CD4-positive, alpha-beta T cell treated with Interleukin-1 beta for 1 hour (primary cell): ENCODE data around the gene PTPRN2.
"Not testable (repeated sequence)": the region's sequence is repeated elsewhere in the genome, so short reads cannot be mapped to it uniquely, and the experiment has no call there.

ENCODE experiments used
- DNase-seq, 2 donors: peaks; one replicate each; pipeline ENCODE4 v3.0.0-alpha.2; 2020 to 2022

Gene PTPRN2

DNA sequence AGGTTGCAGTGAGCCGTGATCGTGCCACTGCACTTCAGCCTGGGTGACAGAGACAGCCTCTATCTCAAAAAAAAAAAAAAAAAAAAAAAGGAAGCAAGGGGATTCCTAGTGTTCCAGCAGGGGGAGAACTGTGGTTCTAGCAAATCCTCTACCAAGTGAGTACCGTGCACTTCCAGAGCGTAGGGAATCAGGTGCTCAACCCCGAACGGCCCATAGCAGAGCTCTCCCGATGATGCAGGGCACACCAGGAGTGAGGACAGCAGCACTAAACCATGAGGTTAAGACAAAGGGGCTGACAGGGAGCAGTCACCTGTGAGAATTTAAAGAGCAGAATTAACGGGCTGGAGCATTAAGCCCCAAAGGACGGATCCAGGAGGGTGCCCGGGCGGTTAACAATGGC lies 173.6 kb downstream of the PTPRN2 start:
- no peak for DNase-seq

DNA sequence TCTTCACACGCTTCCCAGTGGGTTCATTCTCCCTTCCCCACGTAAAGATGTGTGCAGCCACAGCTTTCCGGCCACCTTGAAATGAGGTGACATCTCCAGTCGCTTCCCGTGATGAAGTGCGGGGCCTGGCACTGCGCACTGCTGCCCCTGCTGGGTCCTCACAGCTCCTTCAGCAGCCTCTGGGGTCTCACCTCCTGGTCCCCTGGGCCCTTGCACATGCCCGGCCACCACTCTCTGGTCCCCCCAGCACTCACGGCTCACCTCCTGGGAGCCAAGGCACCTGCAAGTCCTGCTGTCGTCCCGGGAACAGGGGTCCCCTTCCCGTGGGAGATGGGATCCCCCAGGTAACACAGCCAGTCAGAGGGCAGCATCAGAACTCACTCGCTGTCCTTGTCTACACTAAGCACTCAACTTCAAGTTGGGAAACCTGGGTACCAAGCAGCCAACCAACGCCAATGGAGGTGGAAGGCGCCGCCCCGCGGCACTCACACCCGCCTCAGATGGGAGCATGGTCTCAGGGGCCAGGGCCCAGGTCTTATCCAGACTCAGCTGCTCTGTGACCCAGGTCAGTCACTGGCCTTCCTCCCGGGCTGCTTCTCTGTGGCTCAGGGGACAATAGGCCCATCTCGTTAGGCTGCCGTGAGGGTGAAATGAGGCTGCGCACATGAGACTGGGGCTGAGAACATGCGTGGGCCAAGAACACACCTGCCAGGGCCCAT lies 176.2 kb downstream of the PTPRN2 start:
- no peak for DNase-seq

DNA sequence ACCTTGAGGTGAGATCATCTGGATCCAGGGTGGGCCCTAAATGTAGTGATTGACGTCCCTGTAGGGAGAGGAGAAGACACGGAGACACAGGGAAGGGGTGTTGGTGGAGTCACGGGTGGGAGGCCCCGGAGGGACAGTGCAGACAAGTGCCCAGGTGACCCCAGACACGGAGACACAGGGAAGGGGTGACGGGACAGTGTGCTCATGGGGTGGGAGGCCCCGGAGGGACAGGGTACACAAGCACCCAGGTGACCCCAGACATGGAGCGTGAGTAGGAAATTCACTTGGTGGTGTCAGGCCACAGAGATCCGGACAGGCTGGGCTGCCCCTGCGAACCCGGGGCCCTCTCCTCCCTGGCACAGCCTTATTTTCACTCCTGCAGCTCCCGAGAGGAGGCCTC lies 176.9 kb downstream of the PTPRN2 start:
- no peak for DNase-seq

DNA sequence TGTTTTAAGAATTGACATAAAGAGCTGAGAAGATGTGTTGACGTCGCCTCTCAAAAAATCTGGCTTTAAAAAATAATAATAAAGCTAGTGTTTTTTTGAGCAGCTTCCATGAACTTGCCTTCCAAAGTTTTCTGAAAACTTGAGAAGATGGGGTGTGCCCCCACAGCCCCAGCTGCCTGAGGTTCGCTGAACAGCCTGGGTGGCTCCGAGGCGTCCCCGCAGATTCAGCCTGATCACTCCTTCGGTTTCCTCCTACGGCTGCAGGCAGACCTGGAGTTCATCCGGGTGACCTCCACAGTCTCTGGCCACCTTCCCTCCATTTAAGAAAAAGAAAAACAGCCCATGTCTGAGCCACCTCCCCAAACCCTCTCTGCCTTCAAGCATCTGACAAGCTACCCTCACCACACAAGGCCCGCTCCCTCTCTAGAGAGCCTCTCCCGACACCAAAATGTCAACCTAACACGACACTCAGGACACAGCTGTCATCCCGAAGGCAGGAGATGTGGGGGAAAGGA lies 177.8 kb downstream of the PTPRN2 start:
- DNase-seq, result no peak

DNA sequence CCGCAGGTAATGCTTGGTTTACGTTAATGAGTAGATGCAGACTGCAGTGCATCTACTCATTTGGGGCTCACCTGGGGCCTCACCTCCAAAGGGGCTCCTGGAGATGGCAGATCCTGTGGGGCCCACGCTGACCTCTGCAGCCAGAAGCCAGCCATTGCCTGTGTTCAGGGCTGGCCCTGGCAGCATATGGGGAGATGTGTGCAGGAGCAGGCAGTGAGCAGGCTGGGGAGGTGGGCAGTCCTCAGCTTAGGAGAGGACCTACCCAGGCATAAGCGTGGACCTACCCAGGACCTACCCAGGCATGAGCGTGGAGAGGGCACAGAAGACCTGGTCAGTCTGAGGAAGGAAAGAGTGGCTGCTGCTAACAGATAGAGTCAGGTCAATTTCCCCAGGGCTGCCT lies 178.5 kb downstream of the PTPRN2 start:
- no peak for DNase-seq

DNA sequence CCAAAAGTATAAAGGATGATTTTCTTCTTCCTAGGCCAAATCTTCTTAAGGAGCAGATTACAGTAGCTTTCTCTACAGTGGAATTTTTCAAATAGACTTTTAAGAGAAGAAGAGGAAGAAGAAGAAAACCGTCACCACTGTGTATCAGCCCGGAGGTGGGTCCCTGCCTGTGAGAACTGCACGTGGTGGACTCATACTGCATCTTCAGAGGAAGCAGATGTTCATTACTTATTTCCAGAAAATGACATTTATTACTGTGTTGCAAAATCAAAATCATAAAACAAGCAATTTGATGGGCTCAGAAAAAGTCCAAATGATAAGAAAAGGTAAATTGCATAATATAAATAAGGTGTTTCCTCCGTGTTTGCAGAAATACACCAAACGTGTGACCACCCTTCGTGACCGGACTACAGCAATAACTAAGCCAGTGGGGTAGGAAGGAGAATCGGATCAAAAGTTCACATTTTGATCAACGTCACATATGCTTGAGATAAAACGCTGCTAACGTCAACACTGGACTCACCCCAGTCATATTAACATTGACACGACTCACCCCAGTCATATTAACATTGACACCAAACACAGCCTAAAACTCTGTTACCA lies 179.2 kb downstream of the PTPRN2 start:
- DNase-seq, result no peak

DNA sequence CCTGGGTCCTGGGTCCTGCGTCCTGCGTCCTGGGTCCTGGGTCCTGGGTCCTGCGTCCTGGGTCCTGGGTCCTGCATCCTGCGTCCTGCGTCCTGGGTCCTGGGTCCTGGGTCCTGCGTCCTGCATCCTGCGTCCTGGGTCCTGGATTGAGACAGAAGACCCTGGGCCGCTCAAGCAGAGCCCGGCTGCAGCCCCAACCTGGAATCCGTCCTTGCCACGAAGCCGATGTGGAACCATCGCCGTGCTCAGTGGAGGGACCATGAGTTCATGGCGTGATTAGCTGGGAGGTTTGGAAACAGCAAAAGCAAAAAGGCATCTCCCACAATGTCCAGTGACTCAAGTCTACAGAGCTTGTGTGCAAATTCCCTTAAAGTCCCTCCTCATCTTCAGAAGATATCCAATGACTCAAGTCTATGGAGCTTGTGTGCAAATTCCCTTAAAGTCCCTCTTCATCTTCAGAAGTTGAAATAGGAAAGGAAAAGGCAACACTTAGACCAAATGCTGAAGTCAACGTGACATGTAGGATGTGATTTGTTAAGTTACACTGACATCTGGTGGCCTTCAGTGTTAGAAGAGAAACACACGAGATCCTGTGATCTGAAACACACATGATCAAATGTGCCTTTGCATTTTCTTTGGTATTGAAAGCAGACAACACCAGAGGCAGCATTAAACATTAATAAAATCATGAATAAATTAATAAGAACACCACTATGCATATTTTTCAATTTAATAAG lies 179.9 kb downstream of the PTPRN2 start:
- DNase-seq, result no peak

DNA sequence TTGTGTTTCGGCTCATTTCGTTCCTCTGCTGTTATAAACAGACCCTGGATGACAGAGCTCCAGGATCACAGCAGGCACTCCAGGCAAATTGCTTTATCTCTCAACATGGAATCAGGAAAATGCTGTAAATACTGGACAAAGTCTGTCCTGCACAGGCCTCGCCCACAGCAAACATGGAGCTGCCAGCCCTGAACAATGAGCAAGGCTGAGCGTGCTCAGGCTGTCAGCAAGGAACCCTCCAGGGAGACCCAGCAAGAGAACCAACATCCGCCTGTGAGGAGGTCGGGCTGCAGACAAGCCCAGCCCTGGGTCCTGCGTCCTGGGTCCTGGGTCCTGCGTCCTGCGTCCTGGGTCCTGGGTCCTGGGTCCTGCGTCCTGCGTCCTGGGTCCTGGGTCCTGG lies 180.8 kb downstream of the PTPRN2 start:
- DNase-seq, result no peak

DNA sequence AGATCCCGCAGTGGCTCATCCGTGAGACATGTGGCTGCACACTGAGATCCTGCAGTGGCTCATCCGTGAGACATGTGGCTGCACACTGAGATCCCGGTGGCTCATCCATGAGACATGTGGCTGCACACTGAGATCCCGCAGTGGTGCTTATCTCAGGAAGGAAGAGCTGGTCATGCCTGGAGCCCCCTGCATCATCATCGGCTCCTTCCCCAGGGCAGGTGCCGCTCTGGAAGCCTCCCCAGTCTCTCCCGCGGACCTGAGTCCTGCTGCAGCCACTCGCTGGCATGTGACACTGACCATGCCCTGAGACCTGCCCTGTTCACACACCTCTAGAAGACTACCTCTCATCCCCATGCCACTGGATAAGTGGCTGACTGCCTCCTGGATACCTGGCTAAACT lies 181.3 kb downstream of the PTPRN2 start:
- DNase-seq, result no peak

DNA sequence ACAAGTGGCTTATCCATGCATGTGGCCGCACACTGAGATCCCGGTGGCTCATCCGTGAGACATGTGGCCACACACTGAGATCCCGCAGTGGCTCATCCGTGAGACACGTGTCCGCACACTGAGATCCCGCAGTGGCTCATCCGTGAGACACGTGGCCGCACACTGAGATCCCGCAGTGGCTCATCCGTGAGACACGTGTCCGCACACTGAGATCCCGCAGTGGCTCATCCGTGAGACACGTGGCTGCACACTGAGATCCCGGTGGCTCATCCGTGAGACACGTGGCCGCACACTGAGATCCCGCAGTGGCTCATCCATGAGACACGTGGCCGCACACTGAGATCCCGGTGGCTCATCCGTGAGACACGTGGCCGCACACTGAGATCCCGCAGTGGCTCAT lies 181.9 kb downstream of the PTPRN2 start:
- not testable (repeated sequence) for DNase-seq

DNA sequence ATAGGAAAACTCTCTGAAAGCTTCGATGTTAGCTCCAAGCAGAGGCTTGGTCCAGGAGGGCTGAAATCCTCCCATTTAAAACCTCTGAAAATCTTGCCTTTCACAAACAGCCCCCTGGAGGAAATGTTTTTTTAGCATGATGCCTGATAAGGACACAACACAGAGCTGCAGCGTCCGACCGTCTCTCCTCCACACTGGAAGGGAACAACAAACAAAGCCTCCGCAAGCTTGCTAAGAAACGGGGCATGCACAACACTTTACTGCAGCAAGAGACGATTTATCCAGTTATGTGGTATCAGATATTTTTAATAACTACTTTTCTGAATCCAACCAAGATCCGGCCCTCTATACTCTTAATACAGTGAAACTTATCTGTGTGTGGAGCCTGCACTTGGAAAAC lies 182.3 kb downstream of the PTPRN2 start:
- DNase-seq, result no peak

DNA sequence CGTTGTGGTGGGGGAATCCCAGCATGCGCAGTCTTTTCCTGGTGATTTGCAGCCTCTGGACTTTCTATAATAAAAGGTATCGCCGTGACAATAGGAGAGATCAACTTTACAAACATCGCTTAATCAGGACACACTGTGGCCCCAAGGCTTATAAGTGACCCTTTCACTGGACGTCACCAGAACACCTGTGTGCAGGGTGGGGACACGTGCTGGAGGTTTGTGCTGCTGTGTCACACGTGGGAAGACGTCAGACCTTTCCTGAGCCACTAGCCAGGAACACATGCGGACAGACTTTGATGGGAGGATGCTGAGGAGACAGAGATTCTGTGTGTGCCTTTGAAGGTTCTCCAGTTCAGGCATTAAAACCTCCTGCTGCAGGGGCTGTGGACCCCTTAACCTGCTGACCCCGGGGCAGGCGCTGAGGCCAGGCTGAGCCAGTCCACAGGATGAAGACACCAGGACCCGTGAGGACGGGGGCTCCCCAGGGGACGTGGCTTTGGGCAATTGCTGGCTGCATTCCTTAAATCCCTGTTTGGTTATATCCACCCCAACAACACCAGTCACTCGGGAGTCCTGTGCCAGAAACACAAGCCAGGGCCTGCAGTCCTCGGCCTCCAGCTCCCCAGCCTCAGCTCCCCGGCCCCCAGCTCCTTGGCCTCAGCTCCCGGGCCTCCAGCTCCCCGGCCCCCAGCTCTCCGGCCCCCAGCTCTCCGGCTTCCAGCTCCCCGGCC lies 183.4 kb downstream of the PTPRN2 start:
- no peak for DNase-seq

DNA sequence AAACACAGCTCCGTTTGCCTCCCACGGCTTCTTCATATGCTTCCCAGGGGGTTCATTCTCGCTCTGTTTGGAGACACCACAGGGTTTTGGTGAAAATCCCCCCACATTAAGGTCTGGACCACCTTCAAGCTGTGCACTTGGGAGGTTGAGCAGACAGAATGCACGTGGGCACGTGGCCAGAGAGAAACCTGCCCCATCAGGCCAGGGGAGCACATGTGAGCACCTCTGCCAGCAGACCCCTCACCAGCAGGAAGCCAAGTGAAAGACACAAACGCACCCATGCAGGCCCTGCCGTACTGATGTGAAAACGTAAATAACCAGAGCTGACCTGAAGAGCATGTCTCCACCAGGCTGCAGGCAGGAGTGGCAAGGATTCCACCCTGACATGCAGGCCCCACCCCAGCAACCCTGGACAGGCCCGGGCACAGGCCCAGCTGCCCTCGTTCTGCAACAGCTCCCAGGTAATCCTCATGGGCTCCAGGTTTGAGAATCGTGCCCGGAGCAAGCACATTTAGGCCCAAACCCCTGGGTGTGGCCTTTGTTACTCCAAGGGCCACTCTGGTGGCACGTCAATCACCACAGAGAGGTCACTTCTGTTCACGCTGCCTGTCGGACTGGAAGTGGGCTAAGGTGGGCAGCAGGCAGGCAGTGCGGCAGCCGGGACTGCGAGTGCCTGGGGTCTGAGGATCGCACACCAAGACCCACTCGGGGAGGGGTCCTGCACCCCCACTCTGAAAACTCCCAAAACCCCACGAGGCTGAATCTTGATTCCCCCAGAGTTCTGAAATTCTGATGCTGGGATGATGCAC lies 184.4 kb downstream of the PTPRN2 start:
- no peak for DNase-seq

DNA sequence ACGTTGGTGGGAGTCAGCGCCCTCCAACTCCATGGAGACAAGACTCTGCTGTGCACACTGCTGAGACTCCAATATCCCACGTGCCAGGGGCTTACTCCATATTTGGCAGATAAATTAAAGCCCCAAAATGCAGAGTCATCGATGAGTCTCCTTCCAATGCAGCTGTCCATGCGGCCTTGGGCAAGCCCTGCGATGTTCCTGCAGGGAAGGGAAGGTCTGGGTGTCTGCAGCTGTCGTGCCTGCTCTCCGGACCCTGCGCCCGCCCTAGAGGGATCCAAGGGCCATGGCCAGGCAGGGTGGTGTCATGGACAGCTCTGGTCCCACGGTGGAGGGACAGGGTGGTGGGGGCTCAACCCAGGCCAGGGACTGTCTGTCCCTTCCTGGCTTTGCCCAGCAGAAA lies 185.2 kb downstream of the PTPRN2 start:
- no peak for DNase-seq

DNA sequence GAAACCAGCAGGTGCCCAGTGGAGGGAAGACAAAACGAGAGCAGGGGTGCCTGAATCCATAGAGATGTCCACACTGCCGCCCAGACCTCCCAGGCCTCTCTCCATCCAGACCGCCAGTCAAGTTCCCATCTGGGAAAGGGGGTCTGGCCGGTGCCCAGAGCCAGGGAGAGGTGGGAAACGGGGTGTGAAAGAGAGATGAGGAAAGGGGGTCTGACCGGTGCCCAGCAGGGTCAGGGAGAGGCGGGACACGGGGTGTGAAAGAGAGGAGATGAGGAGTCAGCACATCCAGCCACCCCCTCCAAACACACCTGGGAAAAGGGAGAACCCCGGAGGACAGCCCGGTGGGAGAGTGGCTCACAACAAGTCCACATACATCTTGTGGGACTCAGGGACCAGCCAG lies 185.8 kb downstream of the PTPRN2 start:
- DNase-seq, result no peak

DNA sequence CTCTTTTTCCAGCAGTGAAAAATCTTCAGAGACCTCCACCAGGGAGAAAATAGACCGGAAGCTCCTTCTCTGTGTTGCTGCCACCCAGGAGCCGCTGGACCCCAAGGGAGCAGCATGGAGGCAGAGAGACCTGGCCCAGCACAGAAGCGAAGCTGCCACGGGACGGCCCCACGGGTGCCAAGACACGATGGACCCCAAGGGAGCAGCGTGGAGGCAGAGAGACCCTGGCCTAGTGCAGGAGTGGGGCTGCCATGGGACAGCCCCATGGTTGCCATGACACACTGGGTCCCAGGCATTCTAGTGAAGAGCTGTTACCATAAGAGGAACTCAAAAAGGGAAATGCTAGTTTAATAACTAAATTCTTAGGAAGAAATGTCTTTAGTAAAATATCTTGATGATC lies 186.3 kb downstream of the PTPRN2 start:
- no peak for DNase-seq

DNA sequence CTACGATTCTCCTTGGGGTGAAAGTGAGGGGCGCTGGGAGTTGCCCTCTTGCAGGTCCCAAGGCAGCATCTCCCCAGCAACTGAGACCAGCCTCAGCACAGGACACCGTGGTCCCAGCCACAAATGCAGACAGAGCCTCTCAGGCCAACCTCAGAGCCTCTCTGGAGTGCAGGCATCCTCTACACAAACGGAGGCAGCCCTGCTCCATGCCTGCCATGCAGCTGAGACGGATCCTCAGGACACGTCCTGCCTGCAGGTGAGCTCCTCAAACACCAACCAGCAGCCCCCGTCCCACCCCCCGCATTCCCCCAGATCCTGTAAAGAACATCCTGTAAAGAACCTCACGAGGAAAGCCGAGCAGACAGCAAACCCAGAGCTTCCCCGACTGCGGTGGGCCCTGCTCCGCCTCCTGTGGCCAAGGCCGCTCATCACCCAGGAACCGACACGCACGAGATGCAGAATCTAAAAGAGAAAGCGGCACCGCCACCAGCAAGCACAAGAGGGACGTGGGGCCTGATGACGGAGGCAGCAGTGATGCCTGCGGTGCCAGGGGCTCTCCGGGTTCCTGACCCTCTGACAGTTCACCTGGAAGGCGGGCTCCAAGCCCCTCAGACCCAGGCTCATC lies 186.9 kb downstream of the PTPRN2 start:
- no peak for DNase-seq

DNA sequence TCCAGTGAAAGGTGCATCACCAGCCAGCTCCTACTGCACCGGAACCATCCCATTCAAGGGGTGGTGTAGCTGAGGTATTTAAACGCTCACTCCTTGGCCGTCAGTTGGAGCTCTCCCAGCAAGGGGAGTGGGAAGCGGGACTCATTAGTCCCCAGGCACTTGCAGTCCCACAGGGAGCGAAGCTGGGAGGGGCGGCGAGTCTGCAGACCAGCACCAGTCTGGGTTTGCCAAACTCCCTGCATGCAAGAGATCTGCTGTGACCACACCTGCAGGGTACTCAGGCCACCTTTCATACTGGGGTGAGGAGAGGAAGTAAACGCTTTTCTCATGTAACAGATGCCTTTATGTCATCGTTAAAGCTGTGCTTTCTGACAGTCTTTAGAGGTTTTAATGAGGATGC lies 187.9 kb downstream of the PTPRN2 start:
- DNase-seq, result no peak

DNA sequence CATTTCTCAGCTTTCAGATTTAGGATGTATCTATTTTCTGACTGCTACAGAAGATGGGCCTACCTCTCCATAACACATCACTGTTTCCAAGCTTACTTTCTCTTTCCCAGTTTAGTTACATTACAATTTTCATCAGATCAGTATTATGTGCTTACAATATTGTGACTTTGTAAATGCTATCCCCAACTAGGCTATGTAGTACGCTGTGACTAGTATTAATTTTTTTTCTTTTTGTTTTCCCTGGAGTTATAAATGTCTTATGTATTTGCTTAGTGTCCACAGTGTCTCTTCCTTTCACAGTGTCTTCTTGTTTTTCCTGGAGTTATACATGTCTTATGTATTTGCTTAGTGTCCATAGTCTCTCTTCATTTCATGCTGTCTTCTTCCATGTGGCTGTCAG lies 188.9 kb downstream of the PTPRN2 start:
- DNase-seq, result no peak

DNA sequence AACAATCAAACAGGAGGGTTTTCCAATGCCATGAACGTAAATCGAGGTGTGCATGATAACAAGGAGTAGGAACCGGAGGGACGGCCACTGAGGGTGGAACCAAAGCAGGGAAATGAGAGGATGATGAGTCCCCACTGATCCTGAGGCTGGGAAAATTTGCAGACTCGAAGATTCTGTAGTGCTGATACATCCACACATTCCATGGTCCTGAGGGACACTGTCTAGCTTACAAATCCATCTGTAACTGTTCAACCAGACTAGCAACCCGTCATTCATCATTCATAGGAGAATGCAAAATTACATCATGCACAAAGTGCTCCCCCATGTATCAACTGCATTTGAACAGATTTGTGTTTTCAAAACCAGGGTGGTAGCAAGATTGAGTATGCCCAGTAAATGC lies 189.7 kb downstream of the PTPRN2 start:
- DNase-seq, result no peak

DNA sequence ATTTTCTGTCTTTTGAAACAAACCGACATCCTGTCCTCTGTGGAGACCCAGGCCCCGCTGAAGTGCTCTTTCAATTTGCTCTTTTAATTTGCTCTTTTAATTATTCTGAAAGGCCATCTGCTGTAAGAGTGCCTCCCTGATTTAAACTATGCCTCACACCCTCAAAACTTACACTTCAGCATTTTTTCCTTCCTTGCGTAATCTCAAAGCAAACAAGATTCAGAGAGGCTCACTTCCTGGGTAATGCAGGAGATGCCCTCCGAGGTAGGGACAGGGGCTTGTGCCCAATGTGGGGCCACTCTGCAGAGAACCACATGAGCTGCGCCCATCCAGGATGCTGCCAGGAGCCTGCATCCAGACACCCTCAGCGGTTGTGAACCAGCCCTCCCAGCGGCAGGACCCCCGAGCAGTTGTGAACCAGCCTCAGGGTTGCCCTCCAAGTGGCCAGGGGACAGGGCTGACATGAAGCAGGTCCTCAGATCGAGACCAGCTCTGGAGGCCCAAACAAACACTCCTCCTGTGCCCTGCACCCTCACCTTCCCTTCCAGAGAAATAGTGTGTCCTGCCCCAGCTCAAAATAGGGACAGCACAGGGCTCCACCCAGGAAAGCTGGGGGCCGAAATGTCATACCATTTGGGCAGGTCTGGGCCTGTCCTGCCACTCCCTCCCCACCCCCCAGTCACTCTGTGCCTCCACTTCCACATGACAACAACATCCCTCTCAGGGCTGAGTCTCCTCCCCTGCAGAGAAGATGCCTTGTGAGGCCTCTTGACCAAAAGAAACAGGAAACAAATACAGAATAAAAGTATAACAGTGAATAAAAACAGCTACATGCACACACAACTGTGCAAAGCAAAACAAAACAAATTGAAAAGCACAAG lies 190.4 kb downstream of the PTPRN2 start:
- no peak for DNase-seq
